ENCODE measurements around the gene PLCH1.

PLCH1 gene

GRCh38 chr3:155555479-155556060, 189.3 kb downstream of the PLCH1 start:
- no peak overlapping the region for H3K4me3 ChIP-seq (ENCODE audit: insufficient read depth in 1 of 2, low read depth in 1 of 2, low read length in 2 of 2)
- peak overlapping the region; percentile 26 for H2AK5ac ChIP-seq (ENCODE audit: low read length, severe bottlenecking)
- H3K27me3 ChIP-seq (ENCODE audit: control insufficient read depth in 1 of 2, insufficient read depth in 1 of 2, low read length in 2 of 2), result no peaks in the 10 kb centered on the region
- H3K9me3 ChIP-seq (ENCODE audit: control insufficient read depth, low read length), result no peaks in the 10 kb centered on the region
- no peak overlapping the region for H3K9ac ChIP-seq (ENCODE audit: low read length)
- H3K4me1 ChIP-seq (ENCODE audit: control insufficient read depth, insufficient read depth, low read depth, low read length), result peaks cover 6% of the 10 kb centered on the region
- no peak overlapping the region for H3K14ac ChIP-seq (ENCODE audit: low read length in 2 of 2)
- H3K79me1 ChIP-seq (replicated peaks; ENCODE audit: low read length, poor library complexity, severe bottlenecking), result no peaks in the 10 kb centered on the region
- H2BK120ac ChIP-seq (ENCODE audit: low read depth, low read length), result no peak overlapping the region
- 100% methylated on average over 1 of the region's 2 CpGs for WGBS
- no peak overlapping the region for H4K91ac ChIP-seq (ENCODE audit: low read length)
- no peak for DNase-seq
- H2BK5ac ChIP-seq (ENCODE audit: low read depth, low read length, poor library complexity, severe bottlenecking), result peak overlapping the region; percentile 94
- H2BK12ac ChIP-seq (ENCODE audit: low read length in 2 of 2), result no peak overlapping the region
- H3K23ac ChIP-seq (ENCODE audit: low read length in 2 of 2), result no peak overlapping the region
- H4K8ac ChIP-seq (ENCODE audit: low read length), result no peak overlapping the region
- no peak overlapping the region for H2AFZ ChIP-seq (ENCODE audit: low read depth, low read length)
- H3K4ac ChIP-seq (ENCODE audit: low read depth in 1 of 2, low read length in 2 of 2), result no peak overlapping the region
- no peak overlapping the region for H3K18ac ChIP-seq (ENCODE audit: low read depth in 1 of 2, low read length in 2 of 2)
- H3K36me3 ChIP-seq (ENCODE audit: control insufficient read depth in 1 of 2, insufficient read depth in 2 of 2, low read depth in 1 of 2, low read length in 2 of 2), result no peaks in the 10 kb centered on the region
- no peak overlapping the region for H2BK15ac ChIP-seq (ENCODE audit: low read depth, poor library complexity, severe bottlenecking)
- H3K4me2 ChIP-seq (ENCODE audit: low read length, poor library complexity, severe bottlenecking), result peak overlapping the region; percentile 44
- H3K27ac ChIP-seq (ENCODE audit: low read length, poor library complexity, severe bottlenecking), result peak overlapping the region; percentile 98

- Histone ChIP-seq H2AK5ac (ENCODE audit: low read length, severe bottlenecking) (peak overlapping the region; percentile 26), H3K4ac (ENCODE audit: low read depth in 1 of 2, low read length in 2 of 2) (no peak overlapping the region), H3K4me2 (ENCODE audit: low read length, poor library complexity, severe bottlenecking) (peak overlapping the region; percentile 44), H2BK120ac (ENCODE audit: low read depth, low read length) (no peak overlapping the region), H3K9ac (ENCODE audit: low read length) (no peak overlapping the region), H4K8ac (ENCODE audit: low read length) (no peak overlapping the region), H3K27ac (ENCODE audit: low read length, poor library complexity, severe bottlenecking) (peak overlapping the region; percentile 98), H3K4me3 (ENCODE audit: insufficient read depth in 1 of 2, low read depth in 1 of 2, low read length in 2 of 2) (no peak overlapping the region), H3K79me1 (replicated peaks; ENCODE audit: low read length, poor library complexity, severe bottlenecking) (no peaks in the 10 kb centered on the region), H3K9me3 (ENCODE audit: control insufficient read depth, low read length) (no peaks in the 10 kb centered on the region), H3K23ac (ENCODE audit: low read length in 2 of 2) (no peak overlapping the region), H4K91ac (ENCODE audit: low read length) (no peak overlapping the region), H2AFZ (ENCODE audit: low read depth, low read length) (no peak overlapping the region), H3K27me3 (ENCODE audit: control insufficient read depth in 1 of 2, insufficient read depth in 1 of 2, low read length in 2 of 2) (no peaks in the 10 kb centered on the region), H3K36me3 (ENCODE audit: control insufficient read depth in 1 of 2, insufficient read depth in 2 of 2, low read depth in 1 of 2, low read length in 2 of 2) (no peaks in the 10 kb centered on the region), H2BK15ac (ENCODE audit: low read depth, poor library complexity, severe bottlenecking) (no peak overlapping the region), H3K18ac (ENCODE audit: low read depth in 1 of 2, low read length in 2 of 2) (no peak overlapping the region), H3K14ac (ENCODE audit: low read length in 2 of 2) (no peak overlapping the region), H3K4me1 (ENCODE audit: control insufficient read depth, insufficient read depth, low read depth, low read length) (peaks cover 6% of the 10 kb centered on the region), H2BK12ac (ENCODE audit: low read length in 2 of 2) (no peak overlapping the region), H2BK5ac (ENCODE audit: low read depth, low read length, poor library complexity, severe bottlenecking) (peak overlapping the region; percentile 79)
- DNase-seq, result no peak
- 80% methylated on average over 1 of the region's 4 CpGs for WGBS
These were observed 190.0 kb downstream of the PLCH1 start for GRCh38 chr3:155554777-155555451.

- no peak for DNase-seq
- H2BK15ac ChIP-seq (ENCODE audit: low read depth, poor library complexity, severe bottlenecking), result no peak overlapping the region
- H2BK120ac ChIP-seq (ENCODE audit: low read depth, low read length), result no peak overlapping the region
- H2AFZ ChIP-seq (ENCODE audit: low read depth, low read length), result no peak overlapping the region
- no peak overlapping the region for H3K4ac ChIP-seq (ENCODE audit: low read depth in 1 of 2, low read length in 2 of 2)
- no peak overlapping the region for H3K4me3 ChIP-seq (ENCODE audit: insufficient read depth in 1 of 2, low read depth in 1 of 2, low read length in 2 of 2)
- peak overlapping the region; percentile 33 for H2BK5ac ChIP-seq (ENCODE audit: low read depth, low read length, poor library complexity, severe bottlenecking)
- H3K27me3 ChIP-seq (ENCODE audit: control insufficient read depth in 1 of 2, insufficient read depth in 1 of 2, low read length in 2 of 2), result no peaks in the 10 kb centered on the region
- no peaks in the 10 kb centered on the region for H3K79me1 ChIP-seq (replicated peaks; ENCODE audit: low read length, poor library complexity, severe bottlenecking)
- H3K9ac ChIP-seq (ENCODE audit: low read length), result no peak overlapping the region
- H3K36me3 ChIP-seq (ENCODE audit: control insufficient read depth in 1 of 2, insufficient read depth in 2 of 2, low read depth in 1 of 2, low read length in 2 of 2), result no peaks in the 10 kb centered on the region
- peak overlapping the region; percentile 98 for H3K27ac ChIP-seq (ENCODE audit: low read length, poor library complexity, severe bottlenecking)
- no peak overlapping the region for H3K23ac ChIP-seq (ENCODE audit: low read length in 2 of 2)
- no peak overlapping the region for H2AK5ac ChIP-seq (ENCODE audit: low read length, severe bottlenecking)
- no peak overlapping the region for H2BK12ac ChIP-seq (ENCODE audit: low read length in 2 of 2)
- H3K4me1 ChIP-seq (ENCODE audit: control insufficient read depth, insufficient read depth, low read depth, low read length), result peaks cover 8% of the 10 kb centered on the region
- no peak overlapping the region for H4K8ac ChIP-seq (ENCODE audit: low read length)
- no peaks in the 10 kb centered on the region for H3K9me3 ChIP-seq (ENCODE audit: control insufficient read depth, low read length)
- H3K14ac ChIP-seq (ENCODE audit: low read length in 2 of 2), result no peak overlapping the region
- H3K4me2 ChIP-seq (ENCODE audit: low read length, poor library complexity, severe bottlenecking), result no peak overlapping the region
- WGBS, result 63% methylated on average over 2 of the region's 4 CpGs
- no peak overlapping the region for H4K91ac ChIP-seq (ENCODE audit: low read length)
- no peak overlapping the region for H3K18ac ChIP-seq (ENCODE audit: low read depth in 1 of 2, low read length in 2 of 2)
These were observed 191.1 kb downstream of the PLCH1 start for GRCh38 chr3:155553780-155554179.

- no peak overlapping the region for H2BK120ac ChIP-seq (ENCODE audit: low read depth, low read length)
These were observed 191.5 kb downstream of the PLCH1 start for GRCh38 chr3:155553326-155553725.

More at GRCh38 chr3:155553326-155553725, 191.5 kb downstream of the PLCH1 start:
- H3K23ac ChIP-seq (ENCODE audit: low read length in 2 of 2), result no peak overlapping the region
- H3K27me3 ChIP-seq (ENCODE audit: control insufficient read depth in 1 of 2, insufficient read depth in 1 of 2, low read length in 2 of 2), result no peaks in the 10 kb centered on the region
- no peak overlapping the region for H3K14ac ChIP-seq (ENCODE audit: low read length in 2 of 2)
- no peak overlapping the region for H2AFZ ChIP-seq (ENCODE audit: low read depth, low read length)
- H3K4me3 ChIP-seq (ENCODE audit: insufficient read depth in 1 of 2, low read depth in 1 of 2, low read length in 2 of 2), result no peak overlapping the region
- no peak for DNase-seq
- WGBS, result 83% methylated on average over 4 of the region's 4 CpGs
- peak overlapping the region; percentile 33 for H2BK5ac ChIP-seq (ENCODE audit: low read depth, low read length, poor library complexity, severe bottlenecking)
- H3K4ac ChIP-seq (ENCODE audit: low read depth in 1 of 2, low read length in 2 of 2), result no peak overlapping the region
- H2BK15ac ChIP-seq (ENCODE audit: low read depth, poor library complexity, severe bottlenecking), result no peak overlapping the region
- no peak overlapping the region for H3K4me2 ChIP-seq (ENCODE audit: low read length, poor library complexity, severe bottlenecking)
- H3K4me1 ChIP-seq (ENCODE audit: control insufficient read depth, insufficient read depth, low read depth, low read length), result peaks cover 8% of the 10 kb centered on the region
- H2BK12ac ChIP-seq (ENCODE audit: low read length in 2 of 2), result no peak overlapping the region
- H3K36me3 ChIP-seq (ENCODE audit: control insufficient read depth in 1 of 2, insufficient read depth in 2 of 2, low read depth in 1 of 2, low read length in 2 of 2), result no peaks in the 10 kb centered on the region
- H3K18ac ChIP-seq (ENCODE audit: low read depth in 1 of 2, low read length in 2 of 2), result no peak overlapping the region
- no peaks in the 10 kb centered on the region for H3K9me3 ChIP-seq (ENCODE audit: control insufficient read depth, low read length)
- H3K27ac ChIP-seq (ENCODE audit: low read length, poor library complexity, severe bottlenecking), result peak overlapping the region; percentile 98
- H2AK5ac ChIP-seq (ENCODE audit: low read length, severe bottlenecking), result no peak overlapping the region
- no peak overlapping the region for H3K9ac ChIP-seq (ENCODE audit: low read length)
- H3K79me1 ChIP-seq (replicated peaks; ENCODE audit: low read length, poor library complexity, severe bottlenecking), result no peaks in the 10 kb centered on the region
- H4K91ac ChIP-seq (ENCODE audit: low read length), result no peak overlapping the region
- no peak overlapping the region for H4K8ac ChIP-seq (ENCODE audit: low read length)
